ENCODE data around the gene HAND1.

The HAND1 gene

GRCh38 chr5:154429341-154429740 is 48.7 kb downstream of the HAND1 start:
- Histone ChIP-seq H2BK15ac (ENCODE audit: low read length) (no peak overlapping the region), H3K23ac (ENCODE audit: low read depth, low read length, poor library complexity) (no peak overlapping the region), H3K27ac (replicated peaks; ENCODE audit: low read length) (no peak overlapping the region), H3K4me2 (ENCODE audit: insufficient read depth, low read length, poor library complexity, severe bottlenecking) (no peak overlapping the region), H2AK5ac (ENCODE audit: low read depth, low read length) (no peak overlapping the region), H3K14ac (ENCODE audit: low read length) (no peak overlapping the region), H2BK12ac (ENCODE audit: low read length) (no peak overlapping the region), H3K9me3 (replicated peaks in 1 of 2; ENCODE audit: control insufficient read depth in 2 of 2, insufficient read depth in 1 of 2, low read depth in 1 of 2, low read length in 2 of 2) (peaks cover 0 to 6% of the 10 kb centered on the region in 2 donors), H2BK5ac (ENCODE audit: low read length) (no peak overlapping the region), H2BK120ac (ENCODE audit: low read depth, low read length) (no peak overlapping the region), H3K4me1 (ENCODE audit: control insufficient read depth in 2 of 2, insufficient read depth in 1 of 2, low read depth in 1 of 2, low read length in 2 of 2) (no peaks in the 10 kb centered on the region), H3K4ac (ENCODE audit: low read length) (no peak overlapping the region), H3K36me3 (replicated peaks in 1 of 2; ENCODE audit: control insufficient read depth in 2 of 2, insufficient read depth in 2 of 2, low read length in 2 of 2) (peaks cover 0 to 13% of the 10 kb centered on the region in 2 donors), H3K27me3 (ENCODE audit: control insufficient read depth in 3 of 3, insufficient read depth in 3 of 3, low read depth in 1 of 3, low read length in 3 of 3) (no peaks in the 10 kb centered on the region), H4K91ac (ENCODE audit: low read depth, low read length, poor library complexity) (no peak overlapping the region), H3K4me3 (ENCODE audit: low read length in 2 of 2) (no peak overlapping the region), H3K18ac (ENCODE audit: low read length) (no peak overlapping the region), H3K79me1 (ENCODE audit: low read depth, low read length) (no peaks in the 10 kb centered on the region), H3K9ac (ENCODE audit: low read depth, low read length, poor library complexity) (no peak overlapping the region), H2AFZ (ENCODE audit: low read length) (no peak overlapping the region), H4K8ac (ENCODE audit: low read depth, low read length) (no peak overlapping the region)
- WGBS, 2 donors (ENCODE audit: extremely low coverage in 2 of 2, insufficient read length in 2 of 2, insufficient replicate concordance in 1 of 2), result no CpG with 5 or more reads among the region's 1 CpG
- DNase-seq (ENCODE audit: low spot score), result no peak

DNA sequence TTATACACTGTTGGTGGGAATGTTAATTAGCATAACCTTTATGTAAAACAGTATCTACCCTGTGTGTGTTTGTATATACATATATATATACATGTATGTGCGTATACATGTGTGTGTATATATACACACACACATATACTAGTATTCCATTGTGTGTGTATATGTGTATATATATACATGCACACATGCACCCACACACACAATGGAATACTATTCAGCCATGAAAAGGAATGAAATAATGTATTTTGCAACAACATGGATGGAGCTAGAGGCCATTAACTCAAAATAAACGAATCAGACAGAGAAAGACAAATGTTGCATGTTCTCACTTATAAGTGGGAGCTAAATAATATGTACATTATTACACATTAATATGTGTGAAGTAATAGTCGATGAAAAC is 49.8 kb downstream of the HAND1 start:
- Histone ChIP-seq H4K8ac (ENCODE audit: low read depth, low read length) (no peak overlapping the region), H3K79me1 (ENCODE audit: low read depth, low read length) (no peaks in the 10 kb centered on the region), H3K9ac (ENCODE audit: low read depth, low read length, poor library complexity) (no peak overlapping the region), H3K9me3 (replicated peaks in 1 of 2; ENCODE audit: control insufficient read depth in 2 of 2, insufficient read depth in 1 of 2, low read depth in 1 of 2, low read length in 2 of 2) (peaks cover 0 to 12% of the 10 kb centered on the region in 2 donors), H2BK15ac (ENCODE audit: low read length) (no peak overlapping the region), H4K91ac (ENCODE audit: low read depth, low read length, poor library complexity) (no peak overlapping the region), H3K18ac (ENCODE audit: low read length) (no peak overlapping the region), H3K4me1 (ENCODE audit: control insufficient read depth in 2 of 2, insufficient read depth in 1 of 2, low read depth in 1 of 2, low read length in 2 of 2) (no peaks in the 10 kb centered on the region), H3K23ac (ENCODE audit: low read depth, low read length, poor library complexity) (no peak overlapping the region), H3K36me3 (replicated peaks in 1 of 2; ENCODE audit: control insufficient read depth in 2 of 2, insufficient read depth in 2 of 2, low read length in 2 of 2) (peaks cover 0 to 6% of the 10 kb centered on the region in 2 donors), H3K4ac (ENCODE audit: low read length) (no peak overlapping the region), H2BK120ac (ENCODE audit: low read depth, low read length) (no peak overlapping the region), H2AK5ac (ENCODE audit: low read depth, low read length) (no peak overlapping the region), H3K4me2 (ENCODE audit: insufficient read depth, low read length, poor library complexity, severe bottlenecking) (no peak overlapping the region), H2BK5ac (ENCODE audit: low read length) (no peak overlapping the region), H3K27me3 (ENCODE audit: control insufficient read depth in 3 of 3, insufficient read depth in 3 of 3, low read depth in 1 of 3, low read length in 3 of 3) (no peaks in the 10 kb centered on the region), H2BK12ac (ENCODE audit: low read length) (no peak overlapping the region), H3K4me3 (ENCODE audit: low read length in 2 of 2) (no peak overlapping the region), H3K27ac (replicated peaks; ENCODE audit: low read length) (no peak overlapping the region), H3K14ac (ENCODE audit: low read length) (no peak overlapping the region), H2AFZ (ENCODE audit: low read length) (no peak overlapping the region)
- no CpG with 5 or more reads among the region's 3 CpGs for WGBS, 2 donors (ENCODE audit: extremely low coverage in 2 of 2, insufficient read length in 2 of 2, insufficient replicate concordance in 1 of 2)
- no peak for DNase-seq (ENCODE audit: low spot score)

Data from neuronal stem cell (in vitro differentiated cells).